CD4-positive, alpha-beta T cell (primary cell): ENCODE data around the gene VWA3B. TPM values are rescaled to one million over a fixed set of nuclear protein-coding genes. Genes with fewer than 3 reads are reported as not detected.

Experiments used
- ATAC-seq: fragments of 200-7000 bp; cut with Tn5 transposase; one replicate; pipeline ENCODE4 v1.10.0; 2022; ENCODE audit warnings: mild to moderate bottlenecking; ENCODE audit not compliant: poor library complexity
- CTCF ChIA-PET: fragments of 350-600 bp; sonication (Branson Sonifier 250); formaldehyde crosslinking; loops from one replicate; lab custom pipeline; 2021; ENCODE audit warnings: antibody characterized with exemption, inconsistent platforms; lab: Charles Lee
- POLR2A ChIA-PET: fragments of 350-600 bp; sonication (Branson Sonifier 250); formaldehyde crosslinking; loops from one replicate; lab custom pipeline; 2021; ENCODE audit warnings: antibody characterized with exemption, inconsistent platforms; lab: Charles Lee
- DNase-seq, 14 experiments: peaks; one replicate each; pipeline ENCODE4 v3.0.0-alpha.2; 2013 to 2020; ENCODE audit warnings: mixed read lengths in 2 of 14
- H3K27ac ChIP-seq, 2 donors: one replicate each; pipeline versions ENCODE4 v1.5.1 to v1.7.0; 2013; ENCODE audit warnings: low read length in 2 of 2, low read depth in 1 of 2, mild to moderate bottlenecking in 1 of 2
- H3K27me3 ChIP-seq, 2 experiments: 1 replicate in 1 of 2; 2 replicates in 1 of 2; pipeline versions ENCODE4 v1.6.1 to v1.7.0; 2013; ENCODE audit warnings: low read length in 2 of 2, control low read depth in 1 of 2, mild to moderate bottlenecking in 1 of 2, moderate library complexity in 1 of 2; ENCODE audit not compliant: insufficient read depth in 2 of 2, control insufficient read depth in 1 of 2
- H3K36me3 ChIP-seq: one replicate; pipeline ENCODE4 v1.6.1; 2013; ENCODE audit warnings: low read length, control low read depth; ENCODE audit not compliant: insufficient read depth
- H3K4me1 ChIP-seq: one replicate; pipeline ENCODE4 v1.6.1; 2013; ENCODE audit warnings: low read length, control low read depth; ENCODE audit not compliant: insufficient read depth
- H3K4me3 ChIP-seq: one replicate; pipeline ENCODE4 v1.5.1; 2013; ENCODE audit warnings: mild to moderate bottlenecking, low read length, moderate library complexity
- H3K9me3 ChIP-seq, 2 experiments: 1 replicate in 1 of 2; 2 replicates in 1 of 2; pipeline versions ENCODE4 v1.6.1 to v1.7.0; 2013; ENCODE audit warnings: low read length in 2 of 2, mild to moderate bottlenecking in 2 of 2, control low read depth in 1 of 2, moderate library complexity in 1 of 2; ENCODE audit not compliant: control insufficient read depth in 1 of 2, insufficient read depth in 1 of 2
- H3K27ac Mint-ChIP-seq: one replicate; pipeline ENCODE4 v1.8.0; 2020; ENCODE audit warnings: mixed read lengths
- H3K27me3 Mint-ChIP-seq: one replicate; pipeline ENCODE4 v1.8.0; 2021; ENCODE audit warnings: mixed read lengths
- H3K36me3 Mint-ChIP-seq: one replicate; pipeline ENCODE4 v1.8.0; 2021; ENCODE audit warnings: low read depth, mixed read lengths
- H3K4me1 Mint-ChIP-seq: one replicate; pipeline ENCODE4 v1.8.0; 2021; ENCODE audit warnings: low read depth, mixed read lengths
- H3K4me3 Mint-ChIP-seq: one replicate; pipeline ENCODE4 v1.8.0; 2020; ENCODE audit warnings: mild to moderate bottlenecking, mixed read lengths
- H3K9me3 Mint-ChIP-seq: one replicate; pipeline ENCODE4 v1.8.0; 2020; ENCODE audit warnings: mixed read lengths
- CTCF ChIP-seq: fragments of 200-600 bp; IDR thresholded peaks from one replicate; pipeline ENCODE4 v1.8.0; 2022; ENCODE audit warnings: antibody characterized with exemption, mild to moderate bottlenecking
- intact Hi-C, 2 experiments: fragments of 100-400 bp; cut with DNase I in 1 of 2; cut with micrococcal nuclease in 1 of 2; formaldehyde crosslinking; loops; one replicate each; pipeline versions ENCODE4 v1.15.1 to v1.9.0; 2023 to 2025; cut with DNase I, micrococcal nuclease
- total RNA-seq, 174 experiments: library from RNA in 2 of 174; stranded (reverse) in 2 of 174; gene quantifications; one replicate each; pipeline ENCODE4 v1.2.3 and lab custom pipeline; 2021 to 2026

VWA3B gene
- total RNA-seq, 2 experiments from 2014 or later: not detected

GRCh38 chr2:98191883-98192282 lies 104.9 kb downstream of the VWA3B start:
- Histone ChIP-seq H3K9me3 (no peaks in the 10 kb centered on the region), H3K36me3 (no peaks in the 10 kb centered on the region), H3K27ac (no peak overlapping the region), H3K4me1 (no peaks in the 10 kb centered on the region), H3K4me3 (no peak overlapping the region), H3K27me3 (peaks cover 0 to 3% of the 10 kb centered on the region in 2 experiments)
- ATAC-seq: no peak
- no peaks in the 10 kb centered on the region for H3K9me3 Mint-ChIP-seq
- CTCF ChIA-PET: interaction anchor here (1.0 kb wide), 1 partner anchor 56 kb away, joined by 3 read pairs; no protein-coding TSS in a partner anchor
- TF ChIP-seq CTCF: no peak
- POLR2A ChIA-PET: no interaction called here
- H3K36me3 Mint-ChIP-seq: no peaks in the 10 kb centered on the region
- H3K27ac Mint-ChIP-seq: no peak overlapping the region
- no peak for DNase-seq
- intact Hi-C loops: no loop called here
- H3K4me3 Mint-ChIP-seq: no peak overlapping the region
- H3K4me1 Mint-ChIP-seq: no peaks in the 10 kb centered on the region
- peaks cover 6% of the 10 kb centered on the region for H3K27me3 Mint-ChIP-seq

GRCh38 chr2:98201576-98201975 lies 114.6 kb downstream of the VWA3B start:
- ChIA-PET CTCF (no interaction called here), POLR2A (no interaction called here)
- H3K27me3 ChIP-seq: no peaks in the 10 kb centered on the region
- no peak overlapping the region for H3K27ac ChIP-seq
- intact Hi-C loops: no loop called here
- DNase-seq (no peak), ATAC-seq (no peak)
- Mint-ChIP-seq H3K4me3 (no peak overlapping the region), H3K9me3 (no peaks in the 10 kb centered on the region), H3K27me3 (peaks cover 20% of the 10 kb centered on the region), H3K27ac (no peak overlapping the region), H3K36me3 (no peaks in the 10 kb centered on the region), H3K4me1 (no peaks in the 10 kb centered on the region)
- no peak for TF ChIP-seq CTCF
- no peaks in the 10 kb centered on the region for H3K9me3 ChIP-seq
- no peak overlapping the region for H3K4me3 ChIP-seq
- no peaks in the 10 kb centered on the region for H3K4me1 ChIP-seq
- no peaks in the 10 kb centered on the region for H3K36me3 ChIP-seq

GRCh38 chr2:98205889-98206288 lies 118.9 kb downstream of the VWA3B start:
- H3K27me3 Mint-ChIP-seq: peaks cover 24% of the 10 kb centered on the region

More at GRCh38 chr2:98205889-98206288, 118.9 kb downstream of the VWA3B start:
- no peaks in the 10 kb centered on the region for H3K36me3 ChIP-seq
- Mint-ChIP-seq H3K4me3 (no peak overlapping the region), H3K27ac (no peak overlapping the region), H3K9me3 (no peaks in the 10 kb centered on the region), H3K4me1 (no peaks in the 10 kb centered on the region), H3K36me3 (no peaks in the 10 kb centered on the region)
- POLR2A ChIA-PET: no interaction called here
- no peak for DNase-seq
- intact Hi-C loops: no loop called here
- H3K4me3 ChIP-seq: no peak overlapping the region
- H3K9me3 ChIP-seq: no peaks in the 10 kb centered on the region
- no peak for ATAC-seq
- no peaks in the 10 kb centered on the region for H3K4me1 ChIP-seq
- peaks cover 0 to 8% of the 10 kb centered on the region in 2 experiments for H3K27me3 ChIP-seq
- CTCF ChIA-PET: no interaction called here
- no peak overlapping the region for H3K27ac ChIP-seq
- no peak for TF ChIP-seq CTCF
